Panc1 (cell line): Measurements from ENCODE around the gene KLHL3. TPM values are rescaled to one million over a fixed set of nuclear protein-coding genes. Genes with fewer than 3 reads are reported as not detected.

Source experiments
- ATAC-seq: fragments of 200-7000 bp; cut with Tn5 transposase; 2 replicates; pipeline ENCODE4 v1.9.1; 2020; ENCODE audit warnings: mild to moderate bottlenecking, moderate library complexity
- BruUV-seq: library from RNA; stranded (reverse); fragments of 400-500 nt; replicated peaks from 2 replicates; lab custom pipeline; 2021; lab: Mats Ljungman, UMichigan
- CTCF ChIA-PET: fragments of 300-600 bp; sonication (Branson Sonifier 250); formaldehyde crosslinking; loops from one replicate; lab custom pipeline; 2022; ENCODE audit warnings: antibody characterized with exemption; lab: Charles Lee
- POLR2A ChIA-PET: fragments of 300-600 bp; sonication (Branson Sonifier 250); formaldehyde crosslinking; loops from one replicate; lab custom pipeline; 2022; ENCODE audit warnings: antibody characterized with exemption; lab: Charles Lee
- DNase-seq: peaks from one replicate; pipeline ENCODE4 v3.0.0-alpha.2; 2010; ENCODE audit warnings: low read depth, low spot score
- H3K27ac ChIP-seq: 2 replicates; pipeline ENCODE4 v1.5.1; 2011; ENCODE audit warnings: mild to moderate bottlenecking, low read length, inconsistent platforms
- H3K27me3 ChIP-seq: fragments of 200-500 bp; sonication (Bioruptor generic); 2 replicates; pipeline ENCODE4 v1.6.0; 2014; ENCODE audit warnings: low read length, inconsistent platforms; ENCODE audit not compliant: control insufficient read depth, insufficient read depth
- H3K36me3 ChIP-seq: fragments of 200-500 bp; sonication (Bioruptor generic); 2 replicates; pipeline ENCODE4 v1.5.1; 2014; ENCODE audit warnings: inconsistent platforms, mild to moderate bottlenecking, low read length, moderate library complexity; ENCODE audit not compliant: control insufficient read depth, insufficient read depth
- H3K4me1 ChIP-seq: 2 replicates; pipeline ENCODE4 v1.5.1; 2011; ENCODE audit warnings: inconsistent platforms, mild to moderate bottlenecking, low read length, moderate library complexity; ENCODE audit not compliant: control insufficient read depth, insufficient read depth
- H3K4me3 ChIP-seq, 2 experiments: 2 replicates each; pipeline ENCODE4 v1.5.1; 2011 to 2012; ENCODE audit warnings: low read depth in 2 of 2, low read length in 2 of 2, mild to moderate bottlenecking in 2 of 2, inconsistent platforms in 1 of 2, moderate library complexity in 1 of 2
- H3K9me3 ChIP-seq: fragments of 200-500 bp; sonication (Bioruptor generic); 2 replicates; pipeline ENCODE4 v1.5.1; 2014; ENCODE audit warnings: low read depth, mild to moderate bottlenecking, inconsistent platforms, low read length, moderate library complexity; ENCODE audit not compliant: control insufficient read depth, insufficient read depth
- CTCF ChIP-seq: fragments of 450-650 bp; IDR thresholded peaks from 2 replicates; pipeline ENCODE4 v1.5.1; 2017; ENCODE audit warnings: mild to moderate bottlenecking
- POLR2AphosphoS5 ChIP-seq: IDR thresholded peaks from 2 replicates; pipeline ENCODE4 v1.6.1; 2012; ENCODE audit warnings: mild to moderate bottlenecking, low read depth, low read length, moderate library complexity
- REST ChIP-seq, 2 experiments: IDR thresholded peaks; 2 replicates each; pipeline ENCODE4 v1.6.1; 2011 to 2012; ENCODE audit warnings: low read depth in 2 of 2, control low read depth in 1 of 2, low read length in 1 of 2, mild to moderate bottlenecking in 1 of 2, moderate library complexity in 1 of 2; ENCODE audit not compliant: insufficient read depth in 1 of 2
- SIN3A ChIP-seq: IDR thresholded peaks from 2 replicates; pipeline ENCODE4 v1.6.1; 2012; ENCODE audit warnings: low read depth, mild to moderate bottlenecking, low read length, moderate library complexity, borderline replicate concordance; ENCODE audit not compliant: insufficient read depth
- TCF7L2 ChIP-seq: IDR thresholded peaks from 2 replicates; pipeline ENCODE4 v1.6.1; 2011; ENCODE audit warnings: mild to moderate bottlenecking, low read depth, low read length, inconsistent platforms
- in situ Hi-C: cut with HindIII; loops from 2 replicates; pipeline ENCODE4 v1.10.0; 2016; ENCODE audit warnings: low sequenced_read_pairs, low pct_unique_long_range_greater_than_20kb
- intact Hi-C: fragments of 100-400 bp; cut with micrococcal nuclease; formaldehyde crosslinking; loops from one replicate; pipeline ENCODE4 v1.10.0; 2022; ENCODE audit not compliant: unreplicated experiment
- total RNA-seq: library from RNA; stranded (reverse); gene quantifications from one replicate; pipeline ENCODE4 v1.2.1, GENCODE V29; 2021; ENCODE audit not compliant: unreplicated experiment

KLHL3 gene
- total RNA-seq, 1 experiment from 2014 or later: 1.9 TPM

GRCh38 chr5:137587919-137588318, 148.0 kb downstream of the KLHL3 start:
- Histone ChIP-seq H3K27me3 (no peaks in the 10 kb centered on the region; the same call in 1 of the 2 replicates), H3K4me1 (no peaks in the 10 kb centered on the region), H3K9me3 (no peaks in the 10 kb centered on the region; the same call in 1 of the 2 replicates), H3K27ac (no peak overlapping the region), H3K36me3 (no peaks in the 10 kb centered on the region), H3K4me3 (no peak overlapping the region)
- ChIA-PET CTCF (no interaction called here), POLR2A (no interaction called here)
- TF ChIP-seq SIN3A (no peak), TCF7L2 (no peak), POLR2AphosphoS5 (no peak), CTCF (no peak), REST (IDR thresholded peaks at IDR 0.05; ENCODE audit: insufficient read depth in 1 of 2, low read depth in 2 of 2, low read length in 1 of 2) (no peak)
- ATAC-seq (no peak), DNase-seq (no peak)
- in situ Hi-C loops (no loop called here), intact Hi-C loops (no loop called here)
- BruUV-seq: no TSS peak

GRCh38 chr5:137584262-137584661, 151.6 kb downstream of the KLHL3 start:
- CTCF ChIA-PET: no interaction called here

More at GRCh38 chr5:137584262-137584661, 151.6 kb downstream of the KLHL3 start:
- POLR2A ChIA-PET: no interaction called here
- no peak overlapping the region for H3K27ac ChIP-seq
- no TSS peak for BruUV-seq
- no peaks in the 10 kb centered on the region for H3K4me1 ChIP-seq
- intact Hi-C loops (no loop called here), in situ Hi-C loops (no loop called here)
- H3K9me3 ChIP-seq: no peaks in the 10 kb centered on the region; the same call in 1 of the 2 replicates
- no peak for TF ChIP-seq TCF7L2
- no peak for TF ChIP-seq POLR2AphosphoS5
- TF ChIP-seq REST (IDR thresholded peaks at IDR 0.05; ENCODE audit: insufficient read depth in 1 of 2, low read depth in 2 of 2, low read length in 1 of 2): no peak
- no peak for TF ChIP-seq CTCF
- TF ChIP-seq SIN3A: no peak
- DNase-seq: no peak
- no peak overlapping the region for H3K4me3 ChIP-seq
- ATAC-seq: no peak
- no peaks in the 10 kb centered on the region for H3K36me3 ChIP-seq
- no peaks in the 10 kb centered on the region for H3K27me3 ChIP-seq
